Globus pallidus (tissue), 1 donor: Measurements from ENCODE around the gene SERPINI2.
"Not testable (repeated sequence)": the region's sequence is repeated elsewhere in the genome, so short reads cannot be mapped to it uniquely, and the experiment has no call there.

Source experiments
- DNase-seq: peaks from one replicate; pipeline ENCODE4 v3.0.0-alpha.2; 2015; ENCODE audit warnings: low spot score

SERPINI2 gene

GRCh38 chr3:167450195-167450594 lies 23.6 kb downstream of the SERPINI2 start:
- no peak for DNase-seq

- no peak for DNase-seq
Measured at GRCh38 chr3:167445491-167445890, 28.4 kb downstream of the SERPINI2 start.

- DNase-seq = no peak
Measured at GRCh38 chr3:167441256-167441655, 32.6 kb downstream of the SERPINI2 start.

GRCh38 chr3:167437428-167438139 lies 36.3 kb downstream of the SERPINI2 start:
- no peak for DNase-seq

- DNase-seq = not testable (repeated sequence)
Measured at GRCh38 chr3:167426962-167427361, 46.9 kb downstream of the SERPINI2 start.

GRCh38 chr3:167422396-167422795 lies 51.4 kb downstream of the SERPINI2 start:
- DNase-seq = not testable (repeated sequence)

GRCh38 chr3:167409611-167410010 lies 64.2 kb downstream of the SERPINI2 start:
- DNase-seq = no peak

- peak; percentile 81 for DNase-seq
Measured at GRCh38 chr3:167406876-167407492, 66.9 kb downstream of the SERPINI2 start.

GRCh38 chr3:167397826-167398225 lies 76.0 kb downstream of the SERPINI2 start:
- no peak for DNase-seq

- DNase-seq = no peak
Measured at GRCh38 chr3:167396075-167396474, 77.8 kb downstream of the SERPINI2 start.

- DNase-seq = no peak
Measured at GRCh38 chr3:167394003-167394402, 79.8 kb downstream of the SERPINI2 start.
